ENCODE data around the gene DIS3. TPM values are rescaled to one million over a fixed set of nuclear protein-coding genes. Genes with fewer than 3 reads are reported as not detected.
"Not testable (repeated sequence)": the region's sequence is repeated elsewhere in the genome, so short reads cannot be mapped to it uniquely, and the experiment has no call there.

The DIS3 gene
- total and polyA plus RNA-seq, 2 of the 13 experiments (the other 11 are each of a cell fraction or from before 2014, with no cell fraction given), result 13.2 to 35.0 TPM

DNA sequence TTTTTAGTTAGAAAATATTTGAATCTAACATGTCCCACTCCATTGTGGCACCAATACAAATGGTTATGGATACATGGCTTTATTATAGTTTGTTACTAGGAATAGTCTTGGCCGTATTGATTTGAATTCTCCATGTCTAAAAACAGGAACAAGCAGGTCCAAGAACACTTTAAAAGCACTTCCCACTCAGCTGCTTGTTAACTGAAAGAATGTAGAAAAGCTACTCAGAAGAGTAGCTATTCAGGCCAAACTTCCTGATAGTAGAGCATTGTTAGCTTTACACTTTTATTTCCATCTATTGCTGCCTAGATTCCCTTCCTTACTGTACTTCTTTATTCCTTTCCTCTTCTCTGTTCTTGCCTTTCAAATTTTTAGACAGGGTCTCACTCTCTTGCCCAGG lies 7.1 kb upstream of the DIS3 start:
- CTCF ChIA-PET (ENCODE audit: low intra/inter-chr PET ratio, low total read pairs), result no interaction called here
- WGBS (ENCODE audit: low lambda C conversion rate), result 95% methylated on average over 1 of the region's 1 CpG
- H3K79me2 ChIP-seq (ENCODE audit: insufficient read depth, low read length), result peaks cover 21% of the 10 kb centered on the region

DNA sequence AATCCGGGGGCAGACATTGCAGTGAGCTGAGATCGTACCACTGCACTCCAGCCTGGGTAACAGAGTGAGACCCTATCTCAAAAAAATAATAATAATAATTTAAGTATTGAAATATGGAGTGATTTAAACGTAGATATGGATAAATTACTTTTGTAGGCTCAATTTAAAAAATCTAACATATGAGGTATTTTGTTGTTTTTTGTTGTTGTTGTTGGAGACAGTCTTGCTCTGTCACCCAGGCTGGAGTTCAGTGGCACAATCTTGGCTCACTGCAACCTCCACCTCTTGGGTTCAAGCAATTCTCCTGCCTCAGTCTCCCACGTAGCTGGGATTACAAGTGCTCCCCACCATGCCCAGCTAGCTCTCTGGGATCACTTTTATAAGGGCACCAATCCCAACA lies 3.0 kb upstream of the DIS3 start:
- H3K4me2 ChIP-seq (ENCODE audit: low read depth, low read length); intact Hi-C loops (cut with micrococcal nuclease; ENCODE audit: unreplicated experiment); POLR2A ChIA-PET; BruUV-seq (replicated peaks); H3K27me3 ChIP-seq (ENCODE audit: control insufficient read depth in 1 of 2, insufficient read depth in 2 of 2, low read length in 2 of 2); H3K9me3 ChIP-seq (ENCODE audit: low read length); H4K20me1 ChIP-seq (ENCODE audit: insufficient read depth, low read length); in situ Hi-C loops (cut with HindIII; ENCODE audit: extremely low pct_ligation_motif_present, low pct_unique_long_range_greater_than_20kb); H2AFZ ChIP-seq (ENCODE audit: low read length); CTCF ChIA-PET (ENCODE audit: low intra/inter-chr PET ratio, low total read pairs); H3K27ac ChIP-seq (ENCODE audit: extremely low read length, insufficient read depth, low read length); DNase-seq (ENCODE audit: low spot score); ATAC-seq; H3K4me3 ChIP-seq (replicated peaks in 1 of 3; ENCODE audit: insufficient read depth in 1 of 3, low read depth in 2 of 3, low read length in 3 of 3); FAIRE-seq; H3K9ac ChIP-seq (ENCODE audit: insufficient read depth, low read depth, low read length): not testable (repeated sequence)
- Histone ChIP-seq H3K36me3 (replicated peaks in 1 of 2; ENCODE audit: control insufficient read depth in 1 of 2, insufficient read depth in 2 of 2, low read length in 2 of 2) (peaks cover 3 to 10% of the 10 kb centered on the region in 2 experiments; a peak in 4 of 5 replicates), H3K79me2 (ENCODE audit: insufficient read depth, low read length) (peaks cover 55% of the 10 kb centered on the region), H3K4me1 (ENCODE audit: insufficient read depth, low read length) (peaks cover 27% of the 10 kb centered on the region)
- WGBS (ENCODE audit: low lambda C conversion rate), result 93% methylated on average over 4 of the region's 4 CpGs

More for the DNA sequence above, 7.1 kb upstream of the DIS3 start:
- no peak for DNase-seq (ENCODE audit: low spot score)
- Histone ChIP-seq H3K4me2 (ENCODE audit: low read depth, low read length) (no peak overlapping the region), H3K36me3 (replicated peaks in 1 of 2; ENCODE audit: control insufficient read depth in 1 of 2, insufficient read depth in 2 of 2, low read length in 2 of 2) (peaks cover 6 to 16% of the 10 kb centered on the region in 2 experiments), H3K4me3 (replicated peaks in 1 of 3; ENCODE audit: insufficient read depth in 1 of 3, low read depth in 2 of 3, low read length in 3 of 3) (no peak overlapping the region), H2AFZ (ENCODE audit: low read length) (no peak overlapping the region), H3K9ac (ENCODE audit: insufficient read depth, low read depth, low read length) (no peak overlapping the region), H3K4me1 (ENCODE audit: insufficient read depth, low read length) (peaks cover 22% of the 10 kb centered on the region), H4K20me1 (ENCODE audit: insufficient read depth, low read length) (no peaks in the 10 kb centered on the region), H3K9me3 (ENCODE audit: low read length) (no peaks in the 10 kb centered on the region), H3K27me3 (ENCODE audit: control insufficient read depth in 1 of 2, insufficient read depth in 2 of 2, low read length in 2 of 2) (no peaks in the 10 kb centered on the region), H3K27ac (ENCODE audit: extremely low read length, insufficient read depth, low read length) (no peak overlapping the region)
- POLR2A ChIA-PET, result no interaction called here
- intact Hi-C loops (cut with micrococcal nuclease; ENCODE audit: unreplicated experiment), result no loop called here
- no TSS peak for BruUV-seq (replicated peaks)
- TF ChIP-seq NFE2L2 (IDR thresholded peaks at IDR 0.05; ENCODE audit: low read length) (no peak), MAZ (IDR thresholded peaks at IDR 0.05; ENCODE audit: borderline replicate concordance, low read depth, low read length) (no peak), MAZ (CRISPR knock-in tag; IDR thresholded peaks at IDR 0.05; ENCODE audit: low read depth) (no peak), XRCC5 (optimal IDR thresholded peaks at IDR 0.05; ENCODE audit: low read length) (no peak), ARNT (IDR thresholded peaks at IDR 0.05) (no peak), ZNF160 (CRISPR knock-in tag; IDR thresholded peaks at IDR 0.05) (no peak), ZNF264 (CRISPR knock-in tag; IDR thresholded peaks at IDR 0.05) (no peak), MTF2 (CRISPR knock-in tag; IDR thresholded peaks at IDR 0.05; ENCODE audit: borderline replicate concordance) (no peak), ZNF549 (CRISPR knock-in tag; IDR thresholded peaks at IDR 0.05) (no peak), KLF13 (CRISPR knock-in tag; IDR thresholded peaks at IDR 0.05) (no peak), CAMTA2 (CRISPR knock-in tag; IDR thresholded peaks at IDR 0.05; ENCODE audit: borderline replicate concordance) (no peak), SIX4 (CRISPR knock-in tag; IDR thresholded peaks at IDR 0.05) (no peak), ZNF12 (CRISPR knock-in tag; IDR thresholded peaks at IDR 0.05) (no peak), ZNF326 (CRISPR knock-in tag; IDR thresholded peaks at IDR 0.05; ENCODE audit: borderline replicate concordance) (no peak)
- TF ChIP-seq, protein P1, sequence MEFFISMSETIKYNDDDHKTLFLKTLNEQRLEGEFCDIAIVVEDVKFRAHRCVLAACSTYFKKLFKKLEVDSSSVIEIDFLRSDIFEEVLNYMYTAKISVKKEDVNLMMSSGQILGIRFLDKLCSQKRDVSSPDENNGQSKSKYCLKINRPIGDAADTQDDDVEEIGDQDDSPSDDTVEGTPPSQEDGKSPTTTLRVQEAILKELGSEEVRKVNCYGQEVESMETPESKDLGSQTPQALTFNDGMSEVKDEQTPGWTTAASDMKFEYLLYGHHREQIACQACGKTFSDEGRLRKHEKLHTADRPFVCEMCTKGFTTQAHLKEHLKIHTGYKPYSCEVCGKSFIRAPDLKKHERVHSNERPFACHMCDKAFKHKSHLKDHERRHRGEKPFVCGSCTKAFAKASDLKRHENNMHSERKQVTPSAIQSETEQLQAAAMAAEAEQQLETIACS (CRISPR knock-in tag; IDR thresholded peaks at IDR 0.05), result no peak
- TF ChIP-seq, protein P2, sequence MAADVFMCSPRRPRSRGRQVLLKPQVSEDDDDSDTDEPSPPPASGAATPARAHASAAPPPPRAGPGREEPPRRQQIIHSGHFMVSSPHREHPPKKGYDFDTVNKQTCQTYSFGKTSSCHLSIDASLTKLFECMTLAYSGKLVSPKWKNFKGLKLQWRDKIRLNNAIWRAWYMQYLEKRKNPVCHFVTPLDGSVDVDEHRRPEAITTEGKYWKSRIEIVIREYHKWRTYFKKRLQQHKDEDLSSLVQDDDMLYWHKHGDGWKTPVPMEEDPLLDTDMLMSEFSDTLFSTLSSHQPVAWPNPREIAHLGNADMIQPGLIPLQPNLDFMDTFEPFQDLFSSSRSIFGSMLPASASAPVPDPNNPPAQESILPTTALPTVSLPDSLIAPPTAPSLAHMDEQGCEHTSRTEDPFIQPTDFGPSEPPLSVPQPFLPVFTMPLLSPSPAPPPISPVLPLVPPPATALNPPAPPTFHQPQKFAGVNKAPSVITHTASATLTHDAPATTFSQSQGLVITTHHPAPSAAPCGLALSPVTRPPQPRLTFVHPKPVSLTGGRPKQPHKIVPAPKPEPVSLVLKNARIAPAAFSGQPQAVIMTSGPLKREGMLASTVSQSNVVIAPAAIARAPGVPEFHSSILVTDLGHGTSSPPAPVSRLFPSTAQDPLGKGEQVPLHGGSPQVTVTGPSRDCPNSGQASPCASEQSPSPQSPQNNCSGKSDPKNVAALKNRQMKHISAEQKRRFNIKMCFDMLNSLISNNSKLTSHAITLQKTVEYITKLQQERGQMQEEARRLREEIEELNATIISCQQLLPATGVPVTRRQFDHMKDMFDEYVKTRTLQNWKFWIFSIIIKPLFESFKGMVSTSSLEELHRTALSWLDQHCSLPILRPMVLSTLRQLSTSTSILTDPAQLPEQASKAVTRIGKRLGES (CRISPR knock-in tag; IDR thresholded peaks at IDR 0.05; ENCODE audit: borderline replicate concordance), result no peak
- ATAC-seq, result no peak
- FAIRE-seq, result no peak
- in situ Hi-C loops (cut with HindIII; ENCODE audit: extremely low pct_ligation_motif_present, low pct_unique_long_range_greater_than_20kb), result no loop called here

Measured in HepG2 (cell line).